ENCODE results near the gene ETFB. TPM values are rescaled to one million over a fixed set of nuclear protein-coding genes. Genes with fewer than 3 reads are reported as not detected.

Gene ETFB
- total RNA-seq, 1 donor: 84.3 TPM

GRCh38 chr19:51372021-51372648 lies 5.9 kb upstream of the ETFB start:
- Histone ChIP-seq H3K9me3 (ENCODE audit: low read depth, low read length) (no peaks in the 10 kb centered on the region), H4K20me1 (ENCODE audit: insufficient read depth, low read length) (no peaks in the 10 kb centered on the region), H3K36me3 (ENCODE audit: insufficient read depth, low read length) (no peaks in the 10 kb centered on the region), H3K4me2 (ENCODE audit: insufficient read depth, low read length) (no peak overlapping the region), H3K79me2 (ENCODE audit: insufficient read depth, low read length) (no peaks in the 10 kb centered on the region), H3K4me3 (ENCODE audit: insufficient read depth, low read length) (no peak overlapping the region), H3K4me1 (ENCODE audit: insufficient read depth, low read length) (peaks cover 4% of the 10 kb centered on the region), H2AFZ (ENCODE audit: low read length) (no peak overlapping the region), H3K27ac (ENCODE audit: low read depth, low read length) (no peak overlapping the region), H3K27me3 (ENCODE audit: insufficient read depth, low read length) (no peaks in the 10 kb centered on the region)
- TF ChIP-seq CTCF (IDR thresholded peaks at IDR 0.05; ENCODE audit: extremely low read depth, low read depth, low read length): no peak
- no peak for DNase-seq (ENCODE audit: insufficient read length, low spot score, missing footprints)

- Histone ChIP-seq H2AFZ (ENCODE audit: low read length) (no peak overlapping the region), H3K36me3 (ENCODE audit: insufficient read depth, low read length) (no peaks in the 10 kb centered on the region), H3K4me3 (ENCODE audit: insufficient read depth, low read length) (no peak overlapping the region), H3K4me2 (ENCODE audit: insufficient read depth, low read length) (no peak overlapping the region), H3K4me1 (ENCODE audit: insufficient read depth, low read length) (peaks cover 9% of the 10 kb centered on the region), H3K27me3 (ENCODE audit: insufficient read depth, low read length) (no peaks in the 10 kb centered on the region), H4K20me1 (ENCODE audit: insufficient read depth, low read length) (no peaks in the 10 kb centered on the region), H3K27ac (ENCODE audit: low read depth, low read length) (no peak overlapping the region), H3K9me3 (ENCODE audit: low read depth, low read length) (no peaks in the 10 kb centered on the region), H3K79me2 (ENCODE audit: insufficient read depth, low read length) (no peaks in the 10 kb centered on the region)
- TF ChIP-seq CTCF (IDR thresholded peaks at IDR 0.05; ENCODE audit: extremely low read depth, low read depth, low read length): no peak
- no peak for DNase-seq (ENCODE audit: insufficient read length, low spot score, missing footprints)
Observed at GRCh38 chr19:51371186-51371690, 5.0 kb upstream of the ETFB start.

GRCh38 chr19:51370230-51370629 lies 4.0 kb upstream of the ETFB start:
- TF ChIP-seq CTCF (IDR thresholded peaks at IDR 0.05; ENCODE audit: extremely low read depth, low read depth, low read length): no peak
- Histone ChIP-seq H4K20me1 (ENCODE audit: insufficient read depth, low read length) (no peaks in the 10 kb centered on the region), H3K9me3 (ENCODE audit: low read depth, low read length) (no peaks in the 10 kb centered on the region), H3K79me2 (ENCODE audit: insufficient read depth, low read length) (peaks cover 9% of the 10 kb centered on the region), H3K36me3 (ENCODE audit: insufficient read depth, low read length) (no peaks in the 10 kb centered on the region), H3K4me2 (ENCODE audit: insufficient read depth, low read length) (no peak overlapping the region), H3K27ac (ENCODE audit: low read depth, low read length) (no peak overlapping the region), H3K4me1 (ENCODE audit: insufficient read depth, low read length) (peaks cover 17% of the 10 kb centered on the region), H3K27me3 (ENCODE audit: insufficient read depth, low read length) (no peaks in the 10 kb centered on the region), H3K4me3 (ENCODE audit: insufficient read depth, low read length) (no peak overlapping the region), H2AFZ (ENCODE audit: low read length) (no peak overlapping the region)
- no peak for DNase-seq (ENCODE audit: insufficient read length, low spot score, missing footprints)

- Histone ChIP-seq H3K9me3 (ENCODE audit: low read depth, low read length) (no peaks in the 10 kb centered on the region), H2AFZ (ENCODE audit: low read length) (peak within 1 kb of the TSS; percentile 92), H3K4me2 (ENCODE audit: insufficient read depth, low read length) (peak within 1 kb of the TSS; percentile 100), H3K27me3 (ENCODE audit: insufficient read depth, low read length) (no peaks in the 10 kb centered on the region), H3K79me2 (ENCODE audit: insufficient read depth, low read length) (peaks cover 22% of the 10 kb centered on the region), H3K4me1 (ENCODE audit: insufficient read depth, low read length) (peaks cover 28% of the 10 kb centered on the region), H4K20me1 (ENCODE audit: insufficient read depth, low read length) (no peaks in the 10 kb centered on the region), H3K4me3 (ENCODE audit: insufficient read depth, low read length) (peak within 1 kb of the TSS; percentile 99), H3K27ac (ENCODE audit: low read depth, low read length) (peak within 1 kb of the TSS; percentile 70), H3K36me3 (ENCODE audit: insufficient read depth, low read length) (no peaks in the 10 kb centered on the region)
- peak; percentile 66 for DNase-seq (ENCODE audit: insufficient read length, low spot score, missing footprints)
- TF ChIP-seq CTCF (IDR thresholded peaks at IDR 0.05; ENCODE audit: extremely low read depth, low read depth, low read length): no peak
Observed at GRCh38 chr19:51368366-51369282, 2.4 kb upstream of the ETFB start, which contains the start of gene CLDND2. TSS of gene CLDND2 (minus strand) at chr19:51369003. CDS start at chr19:51368577, 426 bp downstream.
